Measurements from ENCODE around the gene CALCOCO1. TPM values are rescaled to one million over a fixed set of nuclear protein-coding genes. Genes with fewer than 3 reads are reported as not detected.

Gene CALCOCO1
- total RNA-seq, 1 experiment from 2014 or later: 48.0 TPM

DNA sequence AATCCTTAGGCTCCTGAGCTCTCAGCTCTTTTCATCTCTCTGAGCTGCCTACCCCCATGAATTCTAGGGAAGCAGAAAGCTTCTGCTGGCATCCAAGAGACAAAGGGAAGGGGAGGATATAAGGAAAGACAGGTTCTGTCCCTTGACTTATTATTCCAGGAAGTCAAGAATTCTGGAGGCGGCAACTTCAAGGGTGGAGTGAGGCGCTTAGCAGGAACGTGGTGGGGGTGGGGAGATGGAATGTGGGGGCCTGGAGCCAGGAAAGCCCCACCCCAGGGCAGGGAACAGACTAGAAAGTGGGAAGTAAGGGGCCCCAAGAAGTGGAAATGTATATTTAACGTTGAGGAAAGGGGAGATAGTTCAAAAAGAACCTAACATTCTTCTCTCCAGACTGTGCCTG is 1.4 kb downstream of the CALCOCO1 start:
- Histone ChIP-seq H3K27ac (ENCODE audit: low read length) (no peak overlapping the region), H3K4me3 (ENCODE audit: low read depth in 2 of 2, low read length in 2 of 2) (peak overlapping the region in 1 of 2 experiments; percentile 89; a peak in 2 of 4 replicates), H3K36me3 (ENCODE audit: control insufficient read depth, insufficient read depth, low read length) (no peaks in the 10 kb centered on the region; the same call in 1 of the 2 replicates), H3K4me1 (ENCODE audit: control insufficient read depth, insufficient read depth, low read length) (peaks cover 12% of the 10 kb centered on the region), H3K9me3 (ENCODE audit: control insufficient read depth, insufficient read depth, low read depth, low read length) (no peaks in the 10 kb centered on the region), H3K27me3 (ENCODE audit: control insufficient read depth, insufficient read depth, low read length) (no peaks in the 10 kb centered on the region)
- TF ChIP-seq TCF7L2 (IDR thresholded peaks at IDR 0.05; ENCODE audit: low read depth, low read length) (peak; percentile 40; the same call in 1 of the 2 replicates), REST (IDR thresholded peaks at IDR 0.05; ENCODE audit: insufficient read depth in 1 of 2, low read depth in 2 of 2, low read length in 1 of 2) (no peak)
- DNase-seq (ENCODE audit: low read depth, low spot score): no peak
- CTCF ChIA-PET: no interaction called here
- ATAC-seq: no peak
- POLR2A ChIA-PET: no interaction called here
- no TSS peak for BruUV-seq (replicated peaks)
- in situ Hi-C loops (cut with HindIII; ENCODE audit: low pct_unique_long_range_greater_than_20kb, low sequenced_read_pairs): no loop called here
- intact Hi-C loops (cut with micrococcal nuclease; ENCODE audit: unreplicated experiment): no loop called here

- in situ Hi-C loops (cut with HindIII; ENCODE audit: low pct_unique_long_range_greater_than_20kb, low sequenced_read_pairs): no loop called here
Measured at GRCh38 chr12:53722450-53723041, 4.7 kb downstream of the CALCOCO1 start.

More at GRCh38 chr12:53722450-53723041, 4.7 kb downstream of the CALCOCO1 start:
- Histone ChIP-seq H3K4me3 (ENCODE audit: low read depth in 2 of 2, low read length in 2 of 2) (no peak overlapping the region), H3K27me3 (ENCODE audit: control insufficient read depth, insufficient read depth, low read length) (no peaks in the 10 kb centered on the region), H3K36me3 (ENCODE audit: control insufficient read depth, insufficient read depth, low read length) (no peaks in the 10 kb centered on the region; the same call in 1 of the 2 replicates), H3K27ac (ENCODE audit: low read length) (no peak overlapping the region), H3K4me1 (ENCODE audit: control insufficient read depth, insufficient read depth, low read length) (peaks cover 8% of the 10 kb centered on the region), H3K9me3 (ENCODE audit: control insufficient read depth, insufficient read depth, low read depth, low read length) (no peaks in the 10 kb centered on the region)
- intact Hi-C loops (cut with micrococcal nuclease; ENCODE audit: unreplicated experiment): no loop called here
- CTCF ChIA-PET: interaction anchor here (0.8 kb wide), 1 partner anchor 21 kb away, joined by 3 read pairs; no protein-coding TSS in a partner anchor
- POLR2A ChIA-PET: no interaction called here
- ATAC-seq (no peak), DNase-seq (ENCODE audit: low read depth, low spot score) (no peak)
- TSS peak; percentile 33 for BruUV-seq (replicated peaks)
- no peak for TF ChIP-seq POLR2AphosphoS5 (IDR thresholded peaks at IDR 0.05; ENCODE audit: low read depth, low read length)
- no peak for TF ChIP-seq SIN3A (IDR thresholded peaks at IDR 0.05; ENCODE audit: borderline replicate concordance, insufficient read depth, low read depth, low read length)
- TF ChIP-seq, protein P1, sequence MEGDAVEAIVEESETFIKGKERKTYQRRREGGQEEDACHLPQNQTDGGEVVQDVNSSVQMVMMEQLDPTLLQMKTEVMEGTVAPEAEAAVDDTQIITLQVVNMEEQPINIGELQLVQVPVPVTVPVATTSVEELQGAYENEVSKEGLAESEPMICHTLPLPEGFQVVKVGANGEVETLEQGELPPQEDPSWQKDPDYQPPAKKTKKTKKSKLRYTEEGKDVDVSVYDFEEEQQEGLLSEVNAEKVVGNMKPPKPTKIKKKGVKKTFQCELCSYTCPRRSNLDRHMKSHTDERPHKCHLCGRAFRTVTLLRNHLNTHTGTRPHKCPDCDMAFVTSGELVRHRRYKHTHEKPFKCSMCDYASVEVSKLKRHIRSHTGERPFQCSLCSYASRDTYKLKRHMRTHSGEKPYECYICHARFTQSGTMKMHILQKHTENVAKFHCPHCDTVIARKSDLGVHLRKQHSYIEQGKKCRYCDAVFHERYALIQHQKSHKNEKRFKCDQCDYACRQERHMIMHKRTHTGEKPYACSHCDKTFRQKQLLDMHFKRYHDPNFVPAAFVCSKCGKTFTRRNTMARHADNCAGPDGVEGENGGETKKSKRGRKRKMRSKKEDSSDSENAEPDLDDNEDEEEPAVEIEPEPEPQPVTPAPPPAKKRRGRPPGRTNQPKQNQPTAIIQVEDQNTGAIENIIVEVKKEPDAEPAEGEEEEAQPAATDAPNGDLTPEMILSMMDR (IDR thresholded peaks at IDR 0.05): no peak
- TF ChIP-seq TCF7L2 (IDR thresholded peaks at IDR 0.05; ENCODE audit: low read depth, low read length): no peak
- no peak for TF ChIP-seq REST (IDR thresholded peaks at IDR 0.05; ENCODE audit: insufficient read depth in 1 of 2, low read depth in 2 of 2, low read length in 1 of 2)
